H9 (cell line): Measurements from ENCODE around the gene MMP23B. TPM values are rescaled to one million over a fixed set of nuclear protein-coding genes. Genes with fewer than 3 reads are reported as not detected.

Experiments used
- DNase-seq: peaks from one replicate; pipeline ENCODE4 v3.0.0-alpha.2; 2017
- H2AFZ ChIP-seq: one replicate; pipeline ENCODE4 v1.6.1; 2013; ENCODE audit warnings: mild to moderate bottlenecking, low read length, control low read depth, moderate library complexity
- H2AK5ac ChIP-seq: 2 replicates; pipeline ENCODE4 v1.6.1; 2013; ENCODE audit warnings: low read length, control low read depth, mixed read lengths; ENCODE audit not compliant: insufficient read length
- H2BK120ac ChIP-seq: one replicate; pipeline ENCODE4 v1.6.1; 2013; ENCODE audit warnings: low read depth, mild to moderate bottlenecking, low read length, control low read depth, inconsistent platforms; ENCODE audit not compliant: poor library complexity, severe bottlenecking
- H2BK12ac ChIP-seq: 2 replicates; pipeline ENCODE4 v1.6.1; 2013; ENCODE audit warnings: low read length, control low read depth, mixed read lengths, low read depth; ENCODE audit not compliant: insufficient read length
- H2BK15ac ChIP-seq: 2 replicates; pipeline ENCODE4 v1.6.1; 2013; ENCODE audit warnings: low read depth, low read length, control low read depth
- H2BK20ac ChIP-seq: one replicate; pipeline ENCODE4 v1.6.1; 2013; ENCODE audit warnings: low read depth, mild to moderate bottlenecking, low read length, control low read depth, inconsistent platforms; ENCODE audit not compliant: poor library complexity, severe bottlenecking
- H2BK5ac ChIP-seq: 2 replicates; pipeline ENCODE4 v1.6.1; 2013; ENCODE audit warnings: low read length, control low read depth, mixed read lengths; ENCODE audit not compliant: insufficient read length
- H3K14ac ChIP-seq: 2 replicates; pipeline ENCODE4 v1.6.1; 2013; ENCODE audit warnings: low read length, control low read depth; ENCODE audit not compliant: insufficient read depth
- H3K18ac ChIP-seq: 2 replicates; pipeline ENCODE4 v1.6.1; 2013; ENCODE audit warnings: low read depth, mild to moderate bottlenecking, mixed read lengths, low read length, control low read depth; ENCODE audit not compliant: insufficient read length
- H3K23ac ChIP-seq: 2 replicates; pipeline ENCODE4 v1.6.1; 2013; ENCODE audit warnings: low read length, control low read depth, mixed read lengths, low read depth; ENCODE audit not compliant: insufficient read length
- H3K23me2 ChIP-seq: 2 replicates; pipeline ENCODE4 v1.6.1; 2013; ENCODE audit warnings: low read depth, mild to moderate bottlenecking, mixed read lengths, low read length, control low read depth; ENCODE audit not compliant: insufficient read length, poor library complexity, severe bottlenecking
- H3K27ac ChIP-seq: 2 replicates; pipeline ENCODE4 v1.5.1; 2013; ENCODE audit warnings: low read length, control low read depth, mixed read lengths, low read depth; ENCODE audit not compliant: insufficient read length
- H3K27me3 ChIP-seq: 2 replicates; pipeline ENCODE4 v1.6.1; 2013; ENCODE audit warnings: low read length, control low read depth, inconsistent platforms; ENCODE audit not compliant: insufficient read depth
- H3K4ac ChIP-seq: 2 replicates; pipeline ENCODE4 v1.6.1; 2013; ENCODE audit warnings: low read depth, mild to moderate bottlenecking, control low read depth, inconsistent platforms, low read length, moderate library complexity
- H3K4me1 ChIP-seq: 2 replicates; pipeline ENCODE4 v1.6.1; 2013; ENCODE audit warnings: low read length, control low read depth, inconsistent platforms; ENCODE audit not compliant: insufficient read depth
- H3K4me2 ChIP-seq: 2 replicates; pipeline ENCODE4 v1.6.1; 2013; ENCODE audit warnings: low read length, control low read depth, mixed read lengths; ENCODE audit not compliant: insufficient read length, insufficient read depth
- H3K56ac ChIP-seq: 2 replicates; pipeline ENCODE4 v1.6.1; 2013; ENCODE audit warnings: low read depth, mild to moderate bottlenecking, mixed read lengths, low read length, control low read depth; ENCODE audit not compliant: insufficient read length
- H3K79me1 ChIP-seq: 2 replicates; pipeline ENCODE4 v1.6.1; 2013; ENCODE audit warnings: low read depth, mild to moderate bottlenecking, moderate library complexity, low read length, control low read depth, inconsistent platforms; ENCODE audit not compliant: insufficient read depth, poor library complexity, severe bottlenecking
- H3K79me2 ChIP-seq: 2 replicates; pipeline ENCODE4 v1.6.1; 2013; ENCODE audit warnings: low read length, control low read depth, inconsistent platforms; ENCODE audit not compliant: insufficient read depth
- H3K9ac ChIP-seq: 2 replicates; pipeline ENCODE4 v1.6.1; 2013; ENCODE audit warnings: low read length, control low read depth, mixed read lengths; ENCODE audit not compliant: insufficient read length; ENCODE audit errors: extremely low read depth
- H3K9me3 ChIP-seq: one replicate; pipeline ENCODE4 v1.6.1; 2013; ENCODE audit warnings: low read depth, low read length, inconsistent platforms; ENCODE audit not compliant: control insufficient read depth
- H3T11ph ChIP-seq: one replicate; pipeline ENCODE4 v1.6.1; 2013; ENCODE audit warnings: mild to moderate bottlenecking, low read length, control low read depth, inconsistent platforms
- H4K20me1 ChIP-seq: one replicate; pipeline ENCODE4 v1.6.1; 2013; ENCODE audit not compliant: control insufficient read depth, insufficient read length, insufficient read depth
- H4K5ac ChIP-seq: 2 replicates; pipeline ENCODE4 v1.6.1; 2013; ENCODE audit warnings: low read depth, mild to moderate bottlenecking, mixed read lengths, low read length, control low read depth; ENCODE audit not compliant: insufficient read length
- H4K8ac ChIP-seq: replicated peaks from 2 replicates; pipeline ENCODE4 v1.6.1; 2013; ENCODE audit warnings: low read length, control low read depth, mixed read lengths, low read depth; ENCODE audit not compliant: insufficient read length
- H4K91ac ChIP-seq: 2 replicates; pipeline ENCODE4 v1.6.1; 2013; ENCODE audit warnings: low read depth, mild to moderate bottlenecking, moderate library complexity, mixed read lengths, low read length, control low read depth; ENCODE audit not compliant: insufficient read length
- H3K27ac Mint-ChIP-seq, 3 experiments: 2 replicates in 2 of 3; 3 replicates in 1 of 3; pipeline ENCODE4 v1.8.0; 2020 to 2021; ENCODE audit warnings: mixed read lengths in 3 of 3, mild to moderate bottlenecking in 1 of 3, moderate library complexity in 1 of 3
- H3K27me3 Mint-ChIP-seq: 2 replicates; pipeline ENCODE4 v1.8.0; 2021; ENCODE audit warnings: low read depth, mild to moderate bottlenecking, moderate library complexity, mixed read lengths
- H3K36me3 Mint-ChIP-seq, 3 experiments: 2 replicates in 2 of 3; 3 replicates in 1 of 3; pipeline ENCODE4 v1.8.0; 2020 to 2021; ENCODE audit warnings: low read depth in 3 of 3, mixed read lengths in 3 of 3; ENCODE audit not compliant: insufficient read depth in 1 of 3
- H3K4me1 Mint-ChIP-seq, 2 experiments: 2 replicates each; pipeline ENCODE4 v1.8.0; 2020; ENCODE audit warnings: mixed read lengths in 2 of 2
- H3K4me3 Mint-ChIP-seq, 2 experiments: 2 replicates in 1 of 2; 3 replicates in 1 of 2; pipeline ENCODE4 v1.8.0; 2020 to 2021; ENCODE audit warnings: mild to moderate bottlenecking in 2 of 2, mixed read lengths in 2 of 2, moderate library complexity in 1 of 2
- H3K9me3 Mint-ChIP-seq, 2 experiments: 2 replicates in 1 of 2; 3 replicates in 1 of 2; pipeline ENCODE4 v1.8.0; 2020; ENCODE audit warnings: mild to moderate bottlenecking in 2 of 2, mixed read lengths in 2 of 2, moderate library complexity in 1 of 2
- WGBS: extraction: QIAGEN DNeasy Blood & Tissue Kit; methylation state at CpG from one replicate; pipeline ENCODE4 v1.1.7; 2013; ENCODE audit warnings: missing lambda C conversion rate, low lambda C conversion rate, mixed read lengths; ENCODE audit not compliant: insufficient read length; ENCODE audit errors: extremely low coverage; 5-methylcytosine and 5-hydroxymethylcytosine counted together
- total RNA-seq: library from RNA; stranded (reverse); gene quantifications from 2 replicates; pipeline ENCODE4 v1.2.1, GENCODE V29; 2021
- TF ChIP-seq, protein P1 (sequence below): fragments of 200-600 bp; sonication (generic); conservative IDR thresholded peaks from 3 replicates; pipeline ENCODE4 v1.8.0; 2021; ENCODE audit warnings: antibody characterized with exemption, mild to moderate bottlenecking

The MMP23B gene
- total RNA-seq, 1 experiment from 2014 or later, result 12.5 TPM

DNA sequence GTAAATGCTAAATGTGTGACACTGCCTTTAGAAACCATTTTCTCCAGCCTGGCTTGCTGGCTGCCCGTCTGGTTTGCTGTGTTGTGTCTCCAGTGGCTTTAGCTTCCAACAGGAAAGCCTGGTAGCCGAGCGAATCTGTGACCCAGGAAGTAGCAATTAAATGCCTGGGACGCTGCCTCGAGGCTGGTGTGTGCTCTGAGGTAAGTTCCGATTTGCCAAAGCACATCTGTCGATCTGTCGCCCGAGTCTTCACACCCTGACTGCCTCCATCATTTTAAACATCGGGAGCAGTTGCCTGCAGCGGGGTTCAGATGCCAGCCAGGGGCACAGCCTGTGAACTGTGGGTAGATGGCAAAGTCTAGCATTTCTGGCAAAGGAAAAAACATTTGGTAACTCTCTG is 14.5 kb upstream of the MMP23B start:
- Mint-ChIP-seq H3K27ac (peak overlapping the region in 1 of 3 experiments; percentile 71; a peak in 1 of 7 replicates), H3K4me1 (peaks cover 16 to 19% of the 10 kb centered on the region in 2 experiments), H3K36me3 (peaks cover 0 to 15% (median 6%) of the 10 kb centered on the region in 3 experiments; a peak in 5 of 7 replicates), H3K9me3 (no peaks in the 10 kb centered on the region; a peak in 1 of 5 replicates), H3K4me3 (peak overlapping the region; percentile 74 to 86), H3K27me3 (no peaks in the 10 kb centered on the region)
- H3K56ac ChIP-seq, result no peak overlapping the region
- H2AFZ ChIP-seq, result no peak overlapping the region
- no peak overlapping the region for H2AK5ac ChIP-seq
- H4K20me1 ChIP-seq, result no peaks in the 10 kb centered on the region
- H2BK120ac ChIP-seq, result no peak overlapping the region
- H2BK15ac ChIP-seq, result no peak overlapping the region
- no peak overlapping the region for H4K91ac ChIP-seq
- no peak overlapping the region for H2BK5ac ChIP-seq
- no CpG with 5 or more reads among the region's 11 CpGs for WGBS
- TF ChIP-seq, protein P1, sequence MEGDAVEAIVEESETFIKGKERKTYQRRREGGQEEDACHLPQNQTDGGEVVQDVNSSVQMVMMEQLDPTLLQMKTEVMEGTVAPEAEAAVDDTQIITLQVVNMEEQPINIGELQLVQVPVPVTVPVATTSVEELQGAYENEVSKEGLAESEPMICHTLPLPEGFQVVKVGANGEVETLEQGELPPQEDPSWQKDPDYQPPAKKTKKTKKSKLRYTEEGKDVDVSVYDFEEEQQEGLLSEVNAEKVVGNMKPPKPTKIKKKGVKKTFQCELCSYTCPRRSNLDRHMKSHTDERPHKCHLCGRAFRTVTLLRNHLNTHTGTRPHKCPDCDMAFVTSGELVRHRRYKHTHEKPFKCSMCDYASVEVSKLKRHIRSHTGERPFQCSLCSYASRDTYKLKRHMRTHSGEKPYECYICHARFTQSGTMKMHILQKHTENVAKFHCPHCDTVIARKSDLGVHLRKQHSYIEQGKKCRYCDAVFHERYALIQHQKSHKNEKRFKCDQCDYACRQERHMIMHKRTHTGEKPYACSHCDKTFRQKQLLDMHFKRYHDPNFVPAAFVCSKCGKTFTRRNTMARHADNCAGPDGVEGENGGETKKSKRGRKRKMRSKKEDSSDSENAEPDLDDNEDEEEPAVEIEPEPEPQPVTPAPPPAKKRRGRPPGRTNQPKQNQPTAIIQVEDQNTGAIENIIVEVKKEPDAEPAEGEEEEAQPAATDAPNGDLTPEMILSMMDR, result no peak
- H3K4ac ChIP-seq, result no peak overlapping the region
- no peaks in the 10 kb centered on the region for H3K9me3 ChIP-seq
- H3K18ac ChIP-seq, result no peak overlapping the region
- H3K23me2 ChIP-seq, result peaks cover 15% of the 10 kb centered on the region
- H3K23ac ChIP-seq, result no peak overlapping the region
- DNase-seq, result no peak
- H3K14ac ChIP-seq, result no peak overlapping the region
- no peak overlapping the region for H2BK12ac ChIP-seq
- H3K4me2 ChIP-seq, result no peak overlapping the region
- H3T11ph ChIP-seq, result no peak overlapping the region
- H3K79me1 ChIP-seq, result no peaks in the 10 kb centered on the region
- no peak overlapping the region for H4K8ac ChIP-seq
- H3K27me3 ChIP-seq, result no peaks in the 10 kb centered on the region
- H3K79me2 ChIP-seq, result no peaks in the 10 kb centered on the region
- H2BK20ac ChIP-seq, result no peak overlapping the region
- H3K27ac ChIP-seq, result no peak overlapping the region
- no peak overlapping the region for H4K5ac ChIP-seq
- peaks cover 5% of the 10 kb centered on the region; the same call in 1 of the 2 replicates for H3K4me1 ChIP-seq
- no peak overlapping the region for H3K9ac ChIP-seq
